SK-N-SH (cell line): ENCODE measurements around the gene AHCYL1. TPM values are rescaled to one million over a fixed set of nuclear protein-coding genes. Genes with fewer than 3 reads are reported as not detected.

Experiments
- CTCF ChIA-PET: fragments of 300-600, 350-600 bp; formaldehyde crosslinking; extraction: SDS; loops from one replicate; lab custom pipeline; 2021; lab: Yijun Ruan, JAX
- POLR2A ChIA-PET: fragments of 350-600 bp; sonication (Branson Sonifier 250); formaldehyde crosslinking; extraction: SDS; loops from one replicate; lab custom pipeline; 2020; ENCODE audit warnings: antibody characterized with exemption, inconsistent platforms; lab: Yijun Ruan, JAX
- DNase-seq: peaks from one replicate; pipeline ENCODE4 v3.0.0; 2012
- H2AFZ ChIP-seq: fragments of 200-600 bp; sonication (generic); 2 replicates; pipeline ENCODE4 v1.8.1; 2016; ENCODE audit warnings: antibody characterized with exemption, mild to moderate bottlenecking, low read depth
- H3F3A ChIP-seq: fragments of 200-600 bp; sonication (generic); replicated peaks from 2 replicates; pipeline ENCODE3; 2016; ENCODE audit warnings: antibody characterized with exemption, mild to moderate bottlenecking; ENCODE audit not compliant: insufficient read depth
- H3K27ac ChIP-seq, 2 experiments: fragments of 200-500 bp in 1 of 2; fragments of 200-600 bp in 1 of 2; sonication (Bioruptor generic) in 1 of 2; sonication (generic), shearing (Covaris generic) in 1 of 2; 2 replicates each; pipeline versions ENCODE4 v1.5.1 to v1.6.1; 2014 to 2016; ENCODE audit warnings: low read depth in 2 of 2, inconsistent platforms in 1 of 2, low read length in 1 of 2, mild to moderate bottlenecking in 1 of 2, mixed read lengths in 1 of 2
- H3K27me3 ChIP-seq: fragments of 200-600 bp; sonication (generic), shearing (Covaris generic); 2 replicates; pipeline ENCODE4 v1.6.1; 2016; ENCODE audit warnings: mixed run types; ENCODE audit not compliant: insufficient read depth
- H3K36me3 ChIP-seq, 2 experiments: fragments of 200-500 bp in 1 of 2; fragments of 200-600 bp in 1 of 2; sonication (Bioruptor generic) in 1 of 2; sonication (generic) in 1 of 2; replicated peaks in 1 of 2; 2 replicates each; pipeline versions ENCODE3 to v1.5.1; 2014 to 2016; ENCODE audit warnings: low read length in 1 of 2, mild to moderate bottlenecking in 1 of 2; ENCODE audit not compliant: insufficient read depth in 2 of 2, control insufficient read depth in 1 of 2
- H3K4me1 ChIP-seq, 2 experiments: fragments of 200-500 bp in 1 of 2; fragments of 200-600 bp in 1 of 2; sonication (Bioruptor generic) in 1 of 2; sonication (generic), shearing (Covaris generic) in 1 of 2; 2 replicates each; pipeline versions ENCODE4 v1.5.1 to v1.6.1; 2014 to 2016; ENCODE audit warnings: low read depth in 1 of 2, low read length in 1 of 2, mixed run types in 1 of 2; ENCODE audit not compliant: insufficient read depth in 2 of 2, control insufficient read depth in 1 of 2
- H3K4me2 ChIP-seq: fragments of 200-600 bp; sonication (generic), shearing (Covaris generic); 2 replicates; pipeline ENCODE4 v1.6.1; 2017; ENCODE audit warnings: mixed run types
- H3K4me3 ChIP-seq, 2 experiments: fragments of 200-500 bp in 1 of 2; fragments of 200-600 bp in 1 of 2; sonication (Bioruptor generic) in 1 of 2; sonication (generic), shearing (Covaris generic) in 1 of 2; 2 replicates each; pipeline versions ENCODE4 v1.5.1 to v1.8.1; 2014 to 2016; ENCODE audit warnings: low read depth in 2 of 2, inconsistent platforms in 1 of 2, low read length in 1 of 2, mild to moderate bottlenecking in 1 of 2, mixed read lengths in 1 of 2, moderate library complexity in 1 of 2
- H3K79me2 ChIP-seq: fragments of 200-600 bp; sonication (generic); 2 replicates; pipeline ENCODE4 v1.8.1; 2017; ENCODE audit warnings: mild to moderate bottlenecking; ENCODE audit not compliant: insufficient read depth
- H3K9ac ChIP-seq: fragments of 200-600 bp; sonication (generic); 2 replicates; pipeline ENCODE4 v1.6.1; 2017; ENCODE audit warnings: mixed run types
- H3K9me2 ChIP-seq: fragments of 200-600 bp; sonication (generic); 2 replicates; pipeline ENCODE4 v1.6.1; 2017; ENCODE audit warnings: mixed run types
- H3K9me3 ChIP-seq: fragments of 200-600 bp; sonication (generic); 2 replicates; pipeline ENCODE4 v1.6.1; 2017; ENCODE audit warnings: mixed run types, mild to moderate bottlenecking, moderate library complexity
- H4K20me1 ChIP-seq: fragments of 200-600 bp; sonication (generic); 2 replicates; pipeline ENCODE4 v1.6.1; 2017; ENCODE audit warnings: mild to moderate bottlenecking, mixed run types; ENCODE audit not compliant: insufficient read depth
- CHD2 ChIP-seq: fragments of 150-350 bp; IDR thresholded peaks from 2 replicates; pipeline ENCODE4 v1.6.1; 2018; ENCODE audit warnings: low read length; ENCODE audit not compliant: partially characterized antibody
- ELF1 ChIP-seq: IDR thresholded peaks from 2 replicates; pipeline ENCODE4 v1.4.0; 2012
- EZH2phosphoT487 ChIP-seq: fragments of 200-600 bp; sonication (generic); IDR thresholded peaks from 2 replicates; pipeline ENCODE4 v1.6.1; 2017; ENCODE audit warnings: low read depth, mixed run types, mild to moderate bottlenecking, antibody characterized with exemption, moderate library complexity, borderline replicate concordance
- FOSL2 ChIP-seq: IDR thresholded peaks from 2 replicates; pipeline ENCODE4 v1.4.0; 2012; ENCODE audit warnings: low read depth, mild to moderate bottlenecking, moderate library complexity, borderline replicate concordance
- FOXJ3 ChIP-seq: sonication (generic); formaldehyde crosslinking; IDR thresholded peaks from 2 replicates; pipeline ENCODE4 v1.5.1; 2020; ENCODE audit warnings: mild to moderate bottlenecking, missing genetic modification reagents
- FOXM1 ChIP-seq: IDR thresholded peaks from 2 replicates; pipeline ENCODE4 v1.4.0; 2012; ENCODE audit warnings: low read depth, mild to moderate bottlenecking
- GABPA ChIP-seq: IDR thresholded peaks from 2 replicates; pipeline ENCODE4 v1.4.0; 2012; ENCODE audit warnings: low read depth, mild to moderate bottlenecking
- MEF2A ChIP-seq: IDR thresholded peaks from 2 replicates; pipeline ENCODE4 v1.4.0; 2012; ENCODE audit warnings: low read depth, borderline replicate concordance
- MXI1 ChIP-seq: IDR thresholded peaks from 2 replicates; pipeline ENCODE4 v1.6.1; 2012; ENCODE audit warnings: mild to moderate bottlenecking, low read depth, low read length, improper control_type of control experiment
- NRF1 ChIP-seq: IDR thresholded peaks from 2 replicates; pipeline ENCODE4 v1.6.1; 2012; ENCODE audit warnings: low read depth, mild to moderate bottlenecking, low read length
- RAD21 ChIP-seq: IDR thresholded peaks from 2 replicates; pipeline ENCODE4 v1.6.1; 2012; ENCODE audit warnings: mild to moderate bottlenecking, low read length
- RFX5 ChIP-seq: IDR thresholded peaks from 2 replicates; pipeline ENCODE4 v1.6.1; 2012; ENCODE audit warnings: mild to moderate bottlenecking, improper control_type of control experiment, low read length
- SMC3 ChIP-seq: IDR thresholded peaks from 2 replicates; pipeline ENCODE4 v1.6.1; 2012; ENCODE audit warnings: low read depth, low read length, improper control_type of control experiment
- TAF1 ChIP-seq: IDR thresholded peaks from 2 replicates; pipeline ENCODE4 v1.6.1; 2012; ENCODE audit warnings: low read depth, mild to moderate bottlenecking, low read length, moderate library complexity, borderline replicate concordance
- TEAD4 ChIP-seq: IDR thresholded peaks from 2 replicates; pipeline ENCODE4 v1.4.0; 2012; ENCODE audit warnings: mild to moderate bottlenecking, borderline replicate concordance; ENCODE audit not compliant: insufficient read depth
- YY1 ChIP-seq: IDR thresholded peaks from 2 replicates; pipeline ENCODE4 v1.4.0; 2012; ENCODE audit warnings: low read depth, mild to moderate bottlenecking
- WGBS: methylation state at CpG from one replicate; pipeline ENCODE4 v1.1.6; 2017; ENCODE audit warnings: low lambda C conversion rate; 5-methylcytosine and 5-hydroxymethylcytosine counted together
- polyA plus RNA-seq, 3 experiments: library from polyadenylated mRNA; depleted of rRNA; stranded (reverse); fragments of >200 nt; gene quantifications; 2 replicates each; pipeline ENCODE4 v1.2.3, GENCODE V29; 2012
- TF ChIP-seq, protein P1 (sequence below): fragments of 150-350 bp; IDR thresholded peaks from 2 replicates; pipeline ENCODE4 v1.6.1; 2017; ENCODE audit warnings: antibody characterized with exemption, low read length, low read depth, borderline replicate concordance
- TF ChIP-seq, protein P2 (sequence below): IDR thresholded peaks from 2 replicates; pipeline ENCODE4 v1.6.1; 2012; ENCODE audit warnings: mild to moderate bottlenecking, low read depth, low read length, moderate library complexity
- TF ChIP-seq, protein P3 (sequence below): IDR thresholded peaks from 2 replicates; pipeline ENCODE4 v1.4.0; 2012; ENCODE audit warnings: low read depth, borderline replicate concordance
- TF ChIP-seq, protein P4 (sequence below): fragments of 200-600 bp; sonication (generic); IDR thresholded peaks from 2 replicates; pipeline ENCODE4 v1.6.1; 2017; ENCODE audit warnings: antibody characterized with exemption, mild to moderate bottlenecking, moderate library complexity

The AHCYL1 gene
- polyA plus RNA-seq, 1 of the 3 experiments (the other 2 are of a cell fraction): 39.7 TPM

DNA sequence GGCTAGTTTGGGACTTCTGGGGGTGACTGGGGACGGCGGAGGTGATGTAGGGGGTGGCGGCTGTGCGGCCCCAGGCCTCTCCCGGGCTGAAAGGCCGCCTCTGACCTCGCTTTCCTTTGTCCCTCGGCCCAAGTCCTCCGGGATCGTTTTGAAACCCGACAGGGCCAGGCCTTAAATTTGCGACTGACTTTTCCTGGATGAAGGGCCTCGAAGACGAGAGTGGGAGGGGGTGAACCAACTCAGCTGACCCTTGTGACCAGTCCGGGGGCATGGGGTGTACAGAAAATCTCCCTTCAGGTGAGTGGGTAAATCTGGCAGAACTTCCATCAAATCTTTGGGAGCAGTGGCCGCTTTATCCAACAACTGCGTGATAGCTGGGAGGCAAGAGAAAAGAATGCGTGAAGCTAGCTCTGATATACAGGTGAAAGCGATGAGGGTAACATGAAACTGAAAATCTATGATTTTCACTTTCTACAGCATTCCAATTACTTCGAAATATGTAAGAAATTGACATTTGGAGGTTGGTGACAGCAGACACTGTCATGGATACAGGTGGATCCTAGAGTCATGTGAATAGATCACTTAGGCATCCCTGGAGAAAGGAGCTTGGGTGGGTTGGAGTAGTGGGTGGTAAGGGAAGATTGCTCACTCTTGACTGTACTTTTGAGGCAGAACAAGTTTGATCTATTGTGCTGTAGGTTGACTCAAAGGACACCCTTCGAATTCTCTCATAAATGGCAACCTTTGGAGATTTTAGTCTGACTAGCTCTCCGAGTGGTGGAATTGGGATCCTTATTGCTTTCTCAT, 885 bp downstream of the AHCYL1 start:
- peak overlapping the region; percentile 89 for H3K27ac ChIP-seq
- peak overlapping the region; percentile 91 to 94 for H3K4me3 ChIP-seq
- peak overlapping the region; percentile 92 for H3K9ac ChIP-seq
- H3K9me3 ChIP-seq: no peaks in the 10 kb centered on the region
- no peaks in the 10 kb centered on the region for H3K27me3 ChIP-seq
- no peak for DNase-seq
- no peak for TF ChIP-seq RAD21
- no peak for TF ChIP-seq ELF1
- no peak for TF ChIP-seq FOSL2
- no peak for TF ChIP-seq MXI1
- no peak for TF ChIP-seq GABPA
- TF ChIP-seq EZH2phosphoT487: no peak
- TF ChIP-seq MEF2A: no peak
- no peak for TF ChIP-seq TAF1
- TF ChIP-seq SMC3: no peak
- TF ChIP-seq, protein P1, sequence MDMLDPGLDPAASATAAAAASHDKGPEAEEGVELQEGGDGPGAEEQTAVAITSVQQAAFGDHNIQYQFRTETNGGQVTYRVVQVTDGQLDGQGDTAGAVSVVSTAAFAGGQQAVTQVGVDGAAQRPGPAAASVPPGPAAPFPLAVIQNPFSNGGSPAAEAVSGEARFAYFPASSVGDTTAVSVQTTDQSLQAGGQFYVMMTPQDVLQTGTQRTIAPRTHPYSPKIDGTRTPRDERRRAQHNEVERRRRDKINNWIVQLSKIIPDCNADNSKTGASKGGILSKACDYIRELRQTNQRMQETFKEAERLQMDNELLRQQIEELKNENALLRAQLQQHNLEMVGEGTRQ: no peak
- no peak for TF ChIP-seq TEAD4
- TF ChIP-seq YY1: no peak
- TF ChIP-seq, protein P2, sequence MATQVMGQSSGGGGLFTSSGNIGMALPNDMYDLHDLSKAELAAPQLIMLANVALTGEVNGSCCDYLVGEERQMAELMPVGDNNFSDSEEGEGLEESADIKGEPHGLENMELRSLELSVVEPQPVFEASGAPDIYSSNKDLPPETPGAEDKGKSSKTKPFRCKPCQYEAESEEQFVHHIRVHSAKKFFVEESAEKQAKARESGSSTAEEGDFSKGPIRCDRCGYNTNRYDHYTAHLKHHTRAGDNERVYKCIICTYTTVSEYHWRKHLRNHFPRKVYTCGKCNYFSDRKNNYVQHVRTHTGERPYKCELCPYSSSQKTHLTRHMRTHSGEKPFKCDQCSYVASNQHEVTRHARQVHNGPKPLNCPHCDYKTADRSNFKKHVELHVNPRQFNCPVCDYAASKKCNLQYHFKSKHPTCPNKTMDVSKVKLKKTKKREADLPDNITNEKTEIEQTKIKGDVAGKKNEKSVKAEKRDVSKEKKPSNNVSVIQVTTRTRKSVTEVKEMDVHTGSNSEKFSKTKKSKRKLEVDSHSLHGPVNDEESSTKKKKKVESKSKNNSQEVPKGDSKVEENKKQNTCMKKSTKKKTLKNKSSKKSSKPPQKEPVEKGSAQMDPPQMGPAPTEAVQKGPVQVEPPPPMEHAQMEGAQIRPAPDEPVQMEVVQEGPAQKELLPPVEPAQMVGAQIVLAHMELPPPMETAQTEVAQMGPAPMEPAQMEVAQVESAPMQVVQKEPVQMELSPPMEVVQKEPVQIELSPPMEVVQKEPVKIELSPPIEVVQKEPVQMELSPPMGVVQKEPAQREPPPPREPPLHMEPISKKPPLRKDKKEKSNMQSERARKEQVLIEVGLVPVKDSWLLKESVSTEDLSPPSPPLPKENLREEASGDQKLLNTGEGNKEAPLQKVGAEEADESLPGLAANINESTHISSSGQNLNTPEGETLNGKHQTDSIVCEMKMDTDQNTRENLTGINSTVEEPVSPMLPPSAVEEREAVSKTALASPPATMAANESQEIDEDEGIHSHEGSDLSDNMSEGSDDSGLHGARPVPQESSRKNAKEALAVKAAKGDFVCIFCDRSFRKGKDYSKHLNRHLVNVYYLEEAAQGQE: no peak
- no peak for TF ChIP-seq CHD2
- TF ChIP-seq, protein P3, sequence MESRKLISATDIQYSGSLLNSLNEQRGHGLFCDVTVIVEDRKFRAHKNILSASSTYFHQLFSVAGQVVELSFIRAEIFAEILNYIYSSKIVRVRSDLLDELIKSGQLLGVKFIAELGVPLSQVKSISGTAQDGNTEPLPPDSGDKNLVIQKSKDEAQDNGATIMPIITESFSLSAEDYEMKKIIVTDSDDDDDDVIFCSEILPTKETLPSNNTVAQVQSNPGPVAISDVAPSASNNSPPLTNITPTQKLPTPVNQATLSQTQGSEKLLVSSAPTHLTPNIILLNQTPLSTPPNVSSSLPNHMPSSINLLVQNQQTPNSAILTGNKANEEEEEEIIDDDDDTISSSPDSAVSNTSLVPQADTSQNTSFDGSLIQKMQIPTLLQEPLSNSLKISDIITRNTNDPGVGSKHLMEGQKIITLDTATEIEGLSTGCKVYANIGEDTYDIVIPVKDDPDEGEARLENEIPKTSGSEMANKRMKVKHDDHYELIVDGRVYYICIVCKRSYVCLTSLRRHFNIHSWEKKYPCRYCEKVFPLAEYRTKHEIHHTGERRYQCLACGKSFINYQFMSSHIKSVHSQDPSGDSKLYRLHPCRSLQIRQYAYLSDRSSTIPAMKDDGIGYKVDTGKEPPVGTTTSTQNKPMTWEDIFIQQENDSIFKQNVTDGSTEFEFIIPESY: no peak
- TF ChIP-seq NRF1: no peak
- no peak for TF ChIP-seq FOXJ3
- no peak for TF ChIP-seq FOXM1
- no peak for TF ChIP-seq RFX5
- TF ChIP-seq, protein P4, sequence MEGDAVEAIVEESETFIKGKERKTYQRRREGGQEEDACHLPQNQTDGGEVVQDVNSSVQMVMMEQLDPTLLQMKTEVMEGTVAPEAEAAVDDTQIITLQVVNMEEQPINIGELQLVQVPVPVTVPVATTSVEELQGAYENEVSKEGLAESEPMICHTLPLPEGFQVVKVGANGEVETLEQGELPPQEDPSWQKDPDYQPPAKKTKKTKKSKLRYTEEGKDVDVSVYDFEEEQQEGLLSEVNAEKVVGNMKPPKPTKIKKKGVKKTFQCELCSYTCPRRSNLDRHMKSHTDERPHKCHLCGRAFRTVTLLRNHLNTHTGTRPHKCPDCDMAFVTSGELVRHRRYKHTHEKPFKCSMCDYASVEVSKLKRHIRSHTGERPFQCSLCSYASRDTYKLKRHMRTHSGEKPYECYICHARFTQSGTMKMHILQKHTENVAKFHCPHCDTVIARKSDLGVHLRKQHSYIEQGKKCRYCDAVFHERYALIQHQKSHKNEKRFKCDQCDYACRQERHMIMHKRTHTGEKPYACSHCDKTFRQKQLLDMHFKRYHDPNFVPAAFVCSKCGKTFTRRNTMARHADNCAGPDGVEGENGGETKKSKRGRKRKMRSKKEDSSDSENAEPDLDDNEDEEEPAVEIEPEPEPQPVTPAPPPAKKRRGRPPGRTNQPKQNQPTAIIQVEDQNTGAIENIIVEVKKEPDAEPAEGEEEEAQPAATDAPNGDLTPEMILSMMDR: no peak
- H3K36me3 ChIP-seq: peaks cover 16 to 20% of the 10 kb centered on the region in 2 experiments
- peaks cover 39% of the 10 kb centered on the region for H4K20me1 ChIP-seq
- POLR2A ChIA-PET: interaction anchor here (0.7 to 2.7 kb wide), 11 partner anchors 9 to 439 kb away, joined by 3 to 18 read pairs (median 4); no protein-coding TSS in a partner anchor
- H3K79me2 ChIP-seq: peaks cover 56% of the 10 kb centered on the region
- H3F3A ChIP-seq: peaks cover 3% of the 10 kb centered on the region
- CTCF ChIA-PET: interaction anchor here (0.6 to 18.3 kb wide), 53 partner anchors 8 to 495 kb away, joined by 3 to 822 read pairs (median 7); partner anchors contain the start of genes AMIGO1 and GSTM4
- H3K4me2 ChIP-seq: peak overlapping the region; percentile 93
- no peaks in the 10 kb centered on the region for H3K9me2 ChIP-seq
- H3K4me1 ChIP-seq: peaks cover 16 to 24% of the 10 kb centered on the region in 2 experiments; a peak in 3 of 4 replicates
- H2AFZ ChIP-seq: peak overlapping the region; percentile 37; the same call in 1 of the 2 replicates
- WGBS: 9% methylated on average over 14 of the region's 22 CpGs
